K562 (cell line): ENCODE results near the gene PCCB. TPM values are rescaled to one million over a fixed set of nuclear protein-coding genes. Genes with fewer than 3 reads are reported as not detected.

ENCODE experiments used
- ATAC-seq: fragments of 200-7000 bp; cut with Tn5 transposase; 3 replicates; pipeline ENCODE4 v1.9.1; 2020; ENCODE audit warnings: moderate library complexity
- BruUV-seq: library from RNA; stranded (reverse); fragments of 400-500 nt; replicated peaks from 2 replicates; lab custom pipeline; 2021; lab: Mats Ljungman, UMichigan
- CTCF ChIA-PET: fragments of 300-600 bp; formaldehyde crosslinking; extraction: SDS; loops from one replicate; lab custom pipeline; 2021; ENCODE audit warnings: low intra/inter-chr PET ratio; lab: Yijun Ruan, JAX
- POLR2A ChIA-PET: fragments of 300-600, 350-650 bp; sonication (Branson Sonifier 250); formaldehyde crosslinking; extraction: SDS; loops from one replicate; lab custom pipeline; 2021; ENCODE audit warnings: antibody characterized with exemption, inconsistent platforms; lab: Yijun Ruan, JAX
- DNase-seq, 4 experiments: peaks; one replicate each; pipeline versions ENCODE4 v3.0.0 to v3.0.0-alpha.2; 2011 to 2018; ENCODE audit warnings: low spot score in 3 of 4, mixed read lengths in 3 of 4; ENCODE audit errors: extremely low read depth in 1 of 4
- FAIRE-seq: peaks from 2 replicates; lab custom pipeline; 2011; peaks lifted over from hg19 to GRCh38; lab: Jason Lieb, UNC
- H2AFZ ChIP-seq: 2 replicates; pipeline ENCODE4 v1.6.0; 2011; ENCODE audit warnings: low read depth, low read length, control low read depth, inconsistent platforms
- H3K27ac ChIP-seq: fragments of 200-600 bp; 3 replicates; pipeline ENCODE4 v1.8.0; 2011; ENCODE audit warnings: low read depth, mild to moderate bottlenecking, control low read depth, inconsistent platforms, low read length, moderate library complexity, mixed read lengths; ENCODE audit errors: extremely low read depth
- H3K27me3 ChIP-seq, 2 experiments: fragments of 300-600 bp in 1 of 2; 2 replicates in 1 of 2; 3 replicates in 1 of 2; pipeline versions ENCODE4 v1.6.0 to v1.8.0; 2011; ENCODE audit warnings: inconsistent platforms in 2 of 2, low read length in 2 of 2, mild to moderate bottlenecking in 1 of 2, mixed read lengths in 1 of 2, moderate library complexity in 1 of 2; ENCODE audit not compliant: control insufficient read depth in 2 of 2, insufficient read depth in 2 of 2
- H3K36me3 ChIP-seq: fragments of 300-600 bp; 3 replicates; pipeline ENCODE4 v1.8.0; 2011; ENCODE audit warnings: mild to moderate bottlenecking, low read length, inconsistent platforms; ENCODE audit not compliant: control insufficient read depth, insufficient read depth
- H3K4me1 ChIP-seq, 2 experiments: fragments of 200-600 bp in 1 of 2; replicated peaks in 1 of 2; 2 replicates in 1 of 2; 3 replicates in 1 of 2; pipeline versions ENCODE4 v1.5.1 to v1.8.0; 2011; ENCODE audit warnings: inconsistent platforms in 2 of 2, low read length in 2 of 2, mild to moderate bottlenecking in 1 of 2, mixed read lengths in 1 of 2, moderate library complexity in 1 of 2; ENCODE audit not compliant: control insufficient read depth in 2 of 2, insufficient read depth in 2 of 2
- H3K4me2 ChIP-seq: 2 replicates; pipeline ENCODE4 v1.6.1; 2011; ENCODE audit warnings: low read length, control low read depth, inconsistent platforms, mixed read lengths; ENCODE audit not compliant: insufficient read depth
- H3K4me3 ChIP-seq: fragments of 200-600 bp; sonication (generic), shearing (Covaris generic); 2 replicates; pipeline ENCODE4 v1.5.1; 2016; ENCODE audit warnings: control low read depth, inconsistent platforms
- H3K79me2 ChIP-seq: fragments of 200-600 bp; 3 replicates; pipeline ENCODE4 v1.8.0; 2011; ENCODE audit warnings: low read length, inconsistent platforms; ENCODE audit not compliant: control insufficient read depth, insufficient read depth
- H3K9ac ChIP-seq, 2 experiments: 2 replicates each; pipeline versions ENCODE4 v1.6.0 to v1.6.1; 2011; ENCODE audit warnings: low read depth in 2 of 2, low read length in 2 of 2, control low read depth in 1 of 2, inconsistent platforms in 1 of 2, mild to moderate bottlenecking in 1 of 2, mixed read lengths in 1 of 2; ENCODE audit not compliant: insufficient read depth in 1 of 2
- H3K9me1 ChIP-seq: one replicate; pipeline ENCODE4 v1.6.0; 2011; ENCODE audit warnings: inconsistent platforms, mild to moderate bottlenecking, low read length, moderate library complexity; ENCODE audit not compliant: control insufficient read depth, insufficient read depth
- H3K9me3 ChIP-seq: replicated peaks from 2 replicates; pipeline ENCODE4 v1.5.1; 2011; ENCODE audit warnings: low read depth, low read length, inconsistent platforms; ENCODE audit not compliant: control insufficient read depth, insufficient read depth
- H4K20me1 ChIP-seq: replicated peaks from 2 replicates; pipeline ENCODE4 v1.6.1; 2011; ENCODE audit warnings: low read length, inconsistent platforms, mixed read lengths; ENCODE audit not compliant: control insufficient read depth, insufficient read depth
- IRF2 ChIP-seq: sonication (generic); formaldehyde crosslinking; IDR thresholded peaks from 2 replicates; pipeline ENCODE4 v1.8.1; 2022; ENCODE audit warnings: mild to moderate bottlenecking, missing genetic modification reagents
- JUND ChIP-seq, 2 experiments: IDR thresholded peaks; 2 replicates in 1 of 2; 3 replicates in 1 of 2; pipeline ENCODE4 v1.6.1; 2011; ENCODE audit warnings: borderline replicate concordance in 2 of 2, low read depth in 2 of 2, low read length in 2 of 2, improper control_type of control experiment in 1 of 2, missing biosample characterization in 1 of 2, missing genetic modification characterization in 1 of 2, missing genetic modification reagents in 1 of 2
- SIN3B ChIP-seq: fragments of 450-650 bp; IDR thresholded peaks from 2 replicates; pipeline ENCODE4 v1.6.1; 2017; ENCODE audit warnings: low read depth, mild to moderate bottlenecking, moderate library complexity
- TGIF2 ChIP-seq: sonication (generic); formaldehyde crosslinking; IDR thresholded peaks from 2 replicates; pipeline ENCODE4 v1.8.1; 2022; ENCODE audit warnings: mild to moderate bottlenecking, missing genetic modification reagents, moderate library complexity
- ZNF24 ChIP-seq: fragments of 450-650 bp; IDR thresholded peaks from 2 replicates; pipeline ENCODE4 v1.6.1; 2016
- ZNF316 ChIP-seq: fragments of 450-650 bp; IDR thresholded peaks from 2 replicates; pipeline ENCODE4 v1.6.1; 2016
- ZNF445 ChIP-seq: fragments of 250-450 bp; sonication (Bioruptor Pico); IDR thresholded peaks from 2 replicates; pipeline ENCODE4 v1.4.0; 2020; ENCODE audit warnings: low read depth, mild to moderate bottlenecking, moderate library complexity
- WGBS: fragments of 100-300 bp; shearing (Covaris generic); methylation state at CpG from one replicate; pipeline ENCODE4 v1.1.6; 2016; ENCODE audit warnings: low coverage, mixed read lengths; ENCODE audit not compliant: insufficient coverage; ENCODE audit errors: missing lambda C conversion rate; 5-methylcytosine and 5-hydroxymethylcytosine counted together
- in situ Hi-C: fragments of 300-500 bp; cut with MboI; formaldehyde crosslinking; loops from 4 replicates; pipeline ENCODE4 v1.15.0; 2018; ENCODE audit warnings: inconsistent platforms, mixed read lengths
- intact Hi-C: fragments of 100-400 bp; cut with micrococcal nuclease; formaldehyde crosslinking; loops from 2 replicates; pipeline ENCODE4 v1.14.2; 2022
- polyA plus RNA-seq, 8 experiments: library from polyadenylated mRNA; depleted of rRNA in 4 of 8; stranded (reverse) in 5 of 8; unstranded in 3 of 8; fragments of >200 nt; fragmentation: Nextera tagmentation in 2 of 8; fragmentation: Illumina TruSeq in 1 of 8; extraction: Ambion mirVana in 2 of 8; extraction: Trizol in 1 of 8; gene quantifications; 2 replicates each; pipeline versions ENCODE4 v1.2.1 to v1.2.3, GENCODE V29; 2011 to 2014; ENCODE audit warnings: inconsistent platforms in 1 of 8, missing spikeins in 1 of 8
- total RNA-seq, 7 experiments: library from RNA; depleted of rRNA in 6 of 7; stranded (reverse); fragments of >200 nt in 6 of 7; fragmentation: Illumina TruSeq in 2 of 7; extraction: Trizol in 2 of 7; gene quantifications; 2 replicates each; pipeline versions ENCODE4 v1.2.1 to v1.2.3, GENCODE V29; 2011 to 2021; ENCODE audit warnings: low replicate concordance in 1 of 7
- TF ChIP-seq, protein P1 (sequence below): sonication (generic); formaldehyde crosslinking; IDR thresholded peaks from 2 replicates; pipeline ENCODE4 v1.8.0; 2022; ENCODE audit warnings: mild to moderate bottlenecking, low read depth, missing genetic modification reagents
- TF ChIP-seq, protein P2 (sequence below): fragments of 450-650 bp; formaldehyde crosslinking; conservative IDR thresholded peaks from 2 replicates; pipeline ENCODE4 v1.4.0; 2022; ENCODE audit warnings: mild to moderate bottlenecking, missing genetic modification characterization
- TF ChIP-seq, protein P3 (sequence below): fragments of 450-650 bp; conservative IDR thresholded peaks from 2 replicates; pipeline ENCODE4 v1.6.1; 2016; ENCODE audit warnings: missing genetic modification characterization, low read depth, mild to moderate bottlenecking, control low read depth, missing compliant biosample characterization

Gene PCCB
- total and polyA plus RNA-seq, 9 of the 15 experiments (the other 6 are each of a cell fraction or from before 2014, with no cell fraction given), result 69.5 to 173 (median 92.8) TPM

DNA sequence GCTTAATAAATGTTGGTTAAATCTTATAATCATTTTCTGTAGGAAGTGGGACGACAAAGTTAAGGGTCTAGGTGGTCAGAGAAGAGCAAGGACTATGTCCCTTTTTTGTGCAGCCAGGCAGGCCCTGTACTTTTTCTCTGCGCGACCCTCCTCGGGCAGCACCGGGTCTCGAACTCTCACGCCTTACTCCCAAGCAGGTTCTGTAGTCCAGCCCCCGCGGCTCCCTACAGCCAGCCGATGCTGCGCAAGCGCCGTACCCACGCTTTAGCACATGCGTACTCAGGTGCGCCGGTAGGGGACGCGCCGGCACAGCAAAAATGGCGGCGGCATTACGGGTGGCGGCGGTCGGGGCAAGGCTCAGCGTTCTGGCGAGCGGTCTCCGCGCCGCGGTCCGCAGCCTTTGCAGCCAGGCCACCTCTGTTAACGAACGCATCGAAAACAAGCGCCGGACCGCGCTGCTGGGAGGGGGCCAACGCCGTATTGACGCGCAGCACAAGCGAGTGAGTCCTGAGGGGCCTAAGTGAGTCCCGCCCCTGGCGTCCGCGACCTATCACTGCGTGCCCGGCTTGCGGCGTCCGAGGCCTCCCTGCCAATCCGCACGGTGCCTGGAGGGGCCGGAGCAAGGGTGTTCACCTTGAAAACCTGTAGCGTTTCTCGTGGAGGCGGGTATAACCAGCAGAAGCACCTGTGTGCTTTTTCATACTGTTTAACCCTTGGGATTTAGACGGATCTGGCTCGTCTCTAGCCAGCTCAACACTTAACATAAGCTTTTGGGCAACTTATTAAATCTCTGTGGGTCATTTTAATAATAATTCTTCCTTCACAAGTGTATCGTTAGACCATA is at the start of gene PCCB (continued):
- TF ChIP-seq, protein P1, sequence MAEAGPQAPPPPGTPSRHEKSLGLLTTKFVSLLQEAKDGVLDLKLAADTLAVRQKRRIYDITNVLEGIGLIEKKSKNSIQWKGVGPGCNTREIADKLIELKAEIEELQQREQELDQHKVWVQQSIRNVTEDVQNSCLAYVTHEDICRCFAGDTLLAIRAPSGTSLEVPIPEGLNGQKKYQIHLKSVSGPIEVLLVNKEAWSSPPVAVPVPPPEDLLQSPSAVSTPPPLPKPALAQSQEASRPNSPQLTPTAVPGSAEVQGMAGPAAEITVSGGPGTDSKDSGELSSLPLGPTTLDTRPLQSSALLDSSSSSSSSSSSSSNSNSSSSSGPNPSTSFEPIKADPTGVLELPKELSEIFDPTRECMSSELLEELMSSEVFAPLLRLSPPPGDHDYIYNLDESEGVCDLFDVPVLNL (CRISPR knock-in tag), result no peak
- TF ChIP-seq SIN3B, result peak; percentile 92

DNA sequence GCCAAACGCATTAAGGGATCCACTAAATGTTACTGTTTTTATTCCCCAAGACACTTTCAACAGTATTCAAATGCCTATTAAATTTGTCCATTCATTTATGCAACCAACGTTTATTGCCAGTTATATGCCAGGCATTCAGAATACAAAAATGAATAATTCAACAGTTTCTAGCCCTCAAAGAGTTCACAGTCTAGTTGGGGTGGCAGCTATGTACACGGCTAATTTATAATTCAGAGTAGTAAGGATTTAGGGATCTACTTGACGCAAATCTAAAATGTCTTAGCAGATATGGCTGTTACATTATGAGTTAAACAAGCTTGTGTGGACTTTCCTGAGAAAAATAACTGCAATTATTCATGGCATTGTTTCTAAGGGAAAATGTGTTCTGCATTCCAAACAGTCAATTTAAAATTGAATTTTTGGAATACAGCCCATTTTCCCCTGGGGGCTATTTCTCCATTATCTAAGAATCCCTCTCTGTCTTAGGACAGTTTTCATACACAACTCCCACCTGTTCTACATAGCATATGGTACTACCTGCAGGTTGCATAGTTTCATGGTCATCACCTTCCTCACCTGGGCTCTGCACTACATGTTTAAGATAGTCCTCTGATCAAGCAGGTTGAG is 42.5 kb upstream of the PCCB start:
- no peak for ATAC-seq
- Histone ChIP-seq H3K9me1 (no peaks in the 10 kb centered on the region), H3K4me2 (no peak overlapping the region), H3K4me3 (no peak overlapping the region), H3K36me3 (no peaks in the 10 kb centered on the region), H4K20me1 (no peaks in the 10 kb centered on the region), H3K4me1 (peaks cover 0 to 3% of the 10 kb centered on the region in 2 experiments; a peak in 1 of 5 replicates), H3K9ac (no peak overlapping the region), H3K79me2 (no peaks in the 10 kb centered on the region), H3K9me3 (no peaks in the 10 kb centered on the region), H2AFZ (no peak overlapping the region), H3K27ac (no peak overlapping the region), H3K27me3 (no peaks in the 10 kb centered on the region; a peak in 1 of 5 replicates)
- 30% methylated on average over 4 of the region's 4 CpGs for WGBS
- in situ Hi-C loops (no loop called here), intact Hi-C loops (no loop called here)
- DNase-seq, result no peak
- FAIRE-seq, result no peak
- BruUV-seq, result no TSS peak
- CTCF ChIA-PET, result no interaction called here
- TF ChIP-seq, protein P2, sequence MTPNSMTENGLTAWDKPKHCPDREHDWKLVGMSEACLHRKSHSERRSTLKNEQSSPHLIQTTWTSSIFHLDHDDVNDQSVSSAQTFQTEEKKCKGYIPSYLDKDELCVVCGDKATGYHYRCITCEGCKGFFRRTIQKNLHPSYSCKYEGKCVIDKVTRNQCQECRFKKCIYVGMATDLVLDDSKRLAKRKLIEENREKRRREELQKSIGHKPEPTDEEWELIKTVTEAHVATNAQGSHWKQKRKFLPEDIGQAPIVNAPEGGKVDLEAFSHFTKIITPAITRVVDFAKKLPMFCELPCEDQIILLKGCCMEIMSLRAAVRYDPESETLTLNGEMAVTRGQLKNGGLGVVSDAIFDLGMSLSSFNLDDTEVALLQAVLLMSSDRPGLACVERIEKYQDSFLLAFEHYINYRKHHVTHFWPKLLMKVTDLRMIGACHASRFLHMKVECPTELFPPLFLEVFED (CRISPR knock-in tag), result no peak
- TF ChIP-seq IRF2, result no peak
- TF ChIP-seq JUND (IDR thresholded peaks at IDR 0.05; ENCODE audit: borderline replicate concordance, low read depth, low read length), result no peak
- TF ChIP-seq JUND (tag; IDR thresholded peaks at IDR 0.05; ENCODE audit: borderline replicate concordance, low read depth, low read length), result no peak
- no peak for TF ChIP-seq ZNF316
- TF ChIP-seq, protein P3, sequence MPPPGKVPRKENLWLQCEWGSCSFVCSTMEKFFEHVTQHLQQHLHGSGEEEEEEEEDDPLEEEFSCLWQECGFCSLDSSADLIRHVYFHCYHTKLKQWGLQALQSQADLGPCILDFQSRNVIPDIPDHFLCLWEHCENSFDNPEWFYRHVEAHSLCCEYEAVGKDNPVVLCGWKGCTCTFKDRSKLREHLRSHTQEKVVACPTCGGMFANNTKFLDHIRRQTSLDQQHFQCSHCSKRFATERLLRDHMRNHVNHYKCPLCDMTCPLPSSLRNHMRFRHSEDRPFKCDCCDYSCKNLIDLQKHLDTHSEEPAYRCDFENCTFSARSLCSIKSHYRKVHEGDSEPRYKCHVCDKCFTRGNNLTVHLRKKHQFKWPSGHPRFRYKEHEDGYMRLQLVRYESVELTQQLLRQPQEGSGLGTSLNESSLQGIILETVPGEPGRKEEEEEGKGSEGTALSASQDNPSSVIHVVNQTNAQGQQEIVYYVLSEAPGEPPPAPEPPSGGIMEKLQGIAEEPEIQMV (tag), result no peak
- TF ChIP-seq ZNF24, result no peak
- no peak for TF ChIP-seq TGIF2 (CRISPR knock-in tag)
- no peak for TF ChIP-seq ZNF445 (CRISPR knock-in tag)
- POLR2A ChIA-PET, result interaction anchor here (4.0 kb wide), 1 partner anchor 11 kb away, joined by 17 read pairs; the partner anchor contains the start of gene MSL2
